IMR-90 (cell line): ENCODE measurements around the gene RIPK1. TPM values are rescaled to one million over a fixed set of nuclear protein-coding genes. Genes with fewer than 3 reads are reported as not detected.

ENCODE experiments used
- ATAC-seq: fragments of 200-7000 bp; cut with Tn5 transposase; 2 replicates; pipeline ENCODE4 v1.9.1; 2020; ENCODE audit warnings: low read depth, mild to moderate bottlenecking, moderate library complexity
- BruUV-seq: library from RNA; stranded (reverse); fragments of 400-500 nt; replicated peaks from 2 replicates; lab custom pipeline; 2021; lab: Mats Ljungman, UMichigan
- CTCF ChIA-PET: fragments of 300-600 bp; formaldehyde crosslinking; extraction: SDS; loops from one replicate; lab custom pipeline; 2021; ENCODE audit warnings: antibody characterized with exemption; lab: Yijun Ruan, JAX
- POLR2A ChIA-PET: fragments of 300-600 bp; sonication (Branson Sonifier 250); formaldehyde crosslinking; loops from one replicate; lab custom pipeline; 2022; ENCODE audit warnings: antibody characterized with exemption; ENCODE audit not compliant: unreplicated experiment; lab: Charles Lee
- DNase-seq: peaks from one replicate; pipeline ENCODE4 v3.0.0; 2013
- H2AFZ ChIP-seq: replicated peaks from 2 replicates; pipeline ENCODE3; 2013; ENCODE audit warnings: low read length, mild to moderate bottlenecking; ENCODE audit not compliant: poor library complexity
- H2AK5ac ChIP-seq: 2 replicates; pipeline ENCODE4 v1.6.1; 2013; ENCODE audit warnings: low read depth, low read length, inconsistent platforms
- H2AK9ac ChIP-seq: replicated peaks from 2 replicates; pipeline ENCODE3; 2013; ENCODE audit warnings: mild to moderate bottlenecking, low read depth, low read length, moderate library complexity; ENCODE audit not compliant: poor library complexity
- H2BK120ac ChIP-seq: 2 replicates; pipeline ENCODE4 v1.6.1; 2013; ENCODE audit warnings: low read depth, low read length, inconsistent platforms
- H2BK15ac ChIP-seq: 3 replicates; pipeline ENCODE4 v1.6.1; 2013; ENCODE audit warnings: low read depth, low read length, inconsistent platforms
- H2BK20ac ChIP-seq: 2 replicates; pipeline ENCODE4 v1.6.1; 2013; ENCODE audit warnings: low read depth, mild to moderate bottlenecking, inconsistent platforms, low read length, moderate library complexity
- H2BK5ac ChIP-seq: 2 replicates; pipeline ENCODE4 v1.6.1; 2013; ENCODE audit warnings: mild to moderate bottlenecking, low read depth, low read length, inconsistent platforms; ENCODE audit not compliant: poor library complexity, severe bottlenecking
- H3K14ac ChIP-seq: replicated peaks from 2 replicates; pipeline ENCODE4 v1.6.1; 2013; ENCODE audit warnings: low read depth, low read length, inconsistent platforms
- H3K18ac ChIP-seq: 2 replicates; pipeline ENCODE4 v1.6.1; 2013; ENCODE audit warnings: low read depth, low read length, control low read depth
- H3K23ac ChIP-seq: 2 replicates; pipeline ENCODE4 v1.6.1; 2013; ENCODE audit warnings: low read depth, low read length, inconsistent platforms
- H3K27ac ChIP-seq: 2 replicates; pipeline ENCODE4 v1.5.1; 2013; ENCODE audit warnings: mild to moderate bottlenecking, control low read depth, low read length; ENCODE audit not compliant: insufficient read depth
- H3K27me3 ChIP-seq: 2 replicates; pipeline ENCODE4 v1.6.1; 2013; ENCODE audit warnings: low read length; ENCODE audit not compliant: control insufficient read depth, insufficient read depth
- H3K36me3 ChIP-seq: 2 replicates; pipeline ENCODE4 v1.6.1; 2013; ENCODE audit warnings: low read length, mixed read lengths; ENCODE audit not compliant: control insufficient read depth, insufficient read depth
- H3K4ac ChIP-seq: 2 replicates; pipeline ENCODE4 v1.6.1; 2013; ENCODE audit warnings: low read depth, low read length, inconsistent platforms
- H3K4me1 ChIP-seq: 2 replicates; pipeline ENCODE4 v1.6.1; 2013; ENCODE audit warnings: low read length, mixed read lengths; ENCODE audit not compliant: control insufficient read depth, insufficient read depth
- H3K4me2 ChIP-seq: 2 replicates; pipeline ENCODE4 v1.6.1; 2013; ENCODE audit warnings: low read depth, mild to moderate bottlenecking, control low read depth, low read length, moderate library complexity
- H3K4me3 ChIP-seq: 2 replicates; pipeline ENCODE4 v1.5.1; 2013; ENCODE audit warnings: low read depth, mild to moderate bottlenecking, control low read depth, low read length, moderate library complexity; ENCODE audit not compliant: insufficient read depth
- H3K56ac ChIP-seq: 2 replicates; pipeline ENCODE4 v1.6.1; 2013; ENCODE audit warnings: low read length, inconsistent platforms; ENCODE audit not compliant: insufficient read depth; ENCODE audit errors: extremely low read depth
- H3K79me1 ChIP-seq, 2 experiments: 2 replicates each; pipeline ENCODE4 v1.6.1; 2013; ENCODE audit warnings: low read length in 2 of 2, inconsistent platforms in 1 of 2, low read depth in 1 of 2
- H3K9ac ChIP-seq: 2 replicates; pipeline ENCODE4 v1.6.1; 2013; ENCODE audit warnings: low read depth, low read length, control low read depth
- H3K9me1 ChIP-seq: 2 replicates; pipeline ENCODE4 v1.6.1; 2013; ENCODE audit warnings: low read length, inconsistent platforms; ENCODE audit not compliant: insufficient read depth
- H3K9me3 ChIP-seq: 2 replicates; pipeline ENCODE4 v1.6.1; 2013; ENCODE audit warnings: low read length; ENCODE audit not compliant: control insufficient read depth, insufficient read depth
- H4K20me1 ChIP-seq: 2 replicates; pipeline ENCODE4 v1.6.1; 2013; ENCODE audit warnings: low read length, inconsistent platforms; ENCODE audit not compliant: insufficient read depth
- H4K5ac ChIP-seq: 2 replicates; pipeline ENCODE4 v1.6.1; 2013; ENCODE audit warnings: mild to moderate bottlenecking, low read depth, low read length, control low read depth
- H4K8ac ChIP-seq, 2 experiments: 2 replicates each; pipeline ENCODE4 v1.6.1; 2013; ENCODE audit warnings: low read depth in 2 of 2, low read length in 2 of 2, control low read depth in 1 of 2, inconsistent platforms in 1 of 2
- H4K91ac ChIP-seq: 2 replicates; pipeline ENCODE4 v1.6.1; 2013; ENCODE audit warnings: low read depth, low read length, inconsistent platforms; ENCODE audit not compliant: insufficient read depth
- RAD21 ChIP-seq: IDR thresholded peaks from 2 replicates; pipeline ENCODE4 v1.6.1; 2012; ENCODE audit warnings: low read length, improper control_type of control experiment
- SMC3 ChIP-seq: fragments of 150-350 bp; IDR thresholded peaks from 2 replicates; pipeline ENCODE4 v1.6.1; 2016; ENCODE audit warnings: low read depth, mild to moderate bottlenecking, antibody characterized with exemption, low read length, moderate library complexity
- WGBS, 2 experiments: methylation state at CpG; one replicate each; pipeline versions ENCODE4 v1.1.5 to v1.1.7; 2013; ENCODE audit warnings: missing lambda C conversion rate in 2 of 2; ENCODE audit not compliant: insufficient read length in 1 of 2; ENCODE audit errors: extremely low coverage in 2 of 2; 5-methylcytosine and 5-hydroxymethylcytosine counted together
- dilution Hi-C: fragments of 300-500 bp; cut with HindIII; formaldehyde crosslinking; loops from one replicate; pipeline ENCODE4 v1.14.3; 2018; ENCODE audit warnings: low sequenced_read_pairs; ENCODE audit not compliant: unreplicated experiment
- in situ Hi-C: fragments of 300-500 bp; cut with MboI; formaldehyde crosslinking; loops from 3 replicates; pipeline ENCODE4 v1.14.3; 2019; ENCODE audit warnings: low sequenced_read_pairs, inconsistent platforms, mixed read lengths
- intact Hi-C: fragments of 100-400 bp; cut with micrococcal nuclease; formaldehyde crosslinking; loops from 2 replicates; pipeline ENCODE4 v1.10.0; 2022
- polyA plus RNA-seq, 3 experiments: library from polyadenylated mRNA; depleted of rRNA; stranded (reverse); fragments of >200 nt; gene quantifications; 2 replicates each; pipeline ENCODE4 v1.2.3, GENCODE V29; 2012; ENCODE audit warnings: low replicate concordance in 1 of 3
- total RNA-seq: library from RNA; depleted of rRNA; stranded (reverse); fragments of >200 nt; gene quantifications from 2 replicates; pipeline ENCODE4 v1.2.3, GENCODE V29; 2012
- TF ChIP-seq, protein P1 (sequence below): conservative IDR thresholded peaks from 2 replicates; pipeline ENCODE4 v1.5.1; 2012; ENCODE audit warnings: mild to moderate bottlenecking, low read depth, low read length, improper control_type of control experiment

Gene RIPK1
- total and polyA plus RNA-seq, 2 of the 4 experiments (the other 2 are of a cell fraction) = 12.6 to 25.6 TPM

DNA sequence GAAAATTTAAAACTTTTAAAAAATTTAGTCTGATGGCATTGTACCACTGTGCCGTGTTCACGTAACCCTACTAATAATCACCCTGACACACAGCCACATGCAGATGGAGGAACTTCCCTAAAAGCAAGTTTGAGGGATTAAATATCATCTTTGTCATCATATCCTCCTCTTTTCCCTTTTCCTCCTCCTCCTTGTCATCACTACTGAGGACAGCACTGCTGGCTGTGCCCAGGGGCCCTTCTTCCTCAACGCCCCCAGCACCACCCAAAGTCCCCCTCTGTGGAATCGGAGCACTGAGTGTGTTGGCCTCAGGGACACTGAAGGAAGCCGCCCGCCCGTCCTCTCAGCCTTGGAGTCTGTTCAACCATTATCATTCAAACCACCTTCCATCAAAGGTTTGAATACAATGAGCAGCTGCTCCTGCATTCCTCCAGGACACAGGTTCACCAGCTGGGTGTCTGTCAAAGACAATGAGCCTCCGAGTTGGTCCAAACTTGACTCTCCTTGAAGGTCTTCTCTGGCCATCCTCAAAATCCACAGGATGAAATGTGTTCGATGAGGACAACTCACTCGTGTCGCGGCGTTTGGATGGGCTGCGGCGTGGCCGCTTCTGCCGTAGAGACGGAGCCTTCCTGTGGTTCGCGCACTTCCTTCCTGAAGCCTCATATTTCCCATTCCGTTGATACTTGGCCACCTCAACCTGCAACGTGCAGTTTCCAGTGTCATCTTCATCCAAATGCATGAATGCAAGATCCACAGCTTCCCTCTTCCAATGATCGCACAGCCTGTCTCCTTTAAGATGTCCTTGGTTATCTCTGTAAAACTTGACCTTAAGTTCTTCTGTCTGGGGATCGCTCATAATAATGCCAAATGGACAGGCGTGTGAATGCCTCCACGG lies 45.3 kb upstream of the RIPK1 start:
- CTCF ChIA-PET = interaction anchor here (1.1 kb wide), 1 partner anchor 21 kb away, joined by 3 read pairs; no protein-coding TSS in a partner anchor
- Histone ChIP-seq H3K4me2 (peak overlapping the region; percentile 33), H2BK20ac (peak overlapping the region; percentile 79), H3K56ac (peak overlapping the region; percentile 35), H2BK120ac (peak overlapping the region; percentile 83), H2AK5ac (peak overlapping the region; percentile 68), H3K27me3 (no peaks in the 10 kb centered on the region), H3K4me3 (peak overlapping the region; percentile 31), H4K5ac (peak overlapping the region; percentile 83), H2AFZ (peak overlapping the region; percentile 96), H3K27ac (peak overlapping the region; percentile 68), H3K23ac (peak overlapping the region; percentile 91), H3K14ac (peak overlapping the region; percentile 75), H3K4ac (peak overlapping the region; percentile 99), H4K8ac (peak overlapping the region; percentile 97 to 100), H3K18ac (peak overlapping the region; percentile 50), H3K9me1 (peaks cover 7% of the 10 kb centered on the region; the same call in 1 of the 2 replicates), H3K4me1 (peaks cover 12% of the 10 kb centered on the region), H3K9ac (peak overlapping the region; percentile 32), H3K9me3 (no peaks in the 10 kb centered on the region), H3K79me1 (peaks cover 16 to 26% of the 10 kb centered on the region in 2 experiments), H2BK5ac (peak overlapping the region; percentile 73), H2BK15ac (peak overlapping the region; percentile 52), H4K20me1 (no peaks in the 10 kb centered on the region), H4K91ac (peak overlapping the region; percentile 89), H2AK9ac (peak overlapping the region; percentile 94), H3K36me3 (no peaks in the 10 kb centered on the region)
- in situ Hi-C loops = no loop called here
- BruUV-seq = no TSS peak
- intact Hi-C loops = no loop called here
- ATAC-seq (no peak), DNase-seq (no peak)
- dilution Hi-C loops = no loop called here
- POLR2A ChIA-PET = no interaction called here
- WGBS, 2 experiments = 90% methylated on average over 16 of the region's 26 CpGs; no CpG with 5 or more reads in 1 of the 2 experiments
- TF ChIP-seq SMC3 (no peak), RAD21 (no peak)
- TF ChIP-seq, protein P1, sequence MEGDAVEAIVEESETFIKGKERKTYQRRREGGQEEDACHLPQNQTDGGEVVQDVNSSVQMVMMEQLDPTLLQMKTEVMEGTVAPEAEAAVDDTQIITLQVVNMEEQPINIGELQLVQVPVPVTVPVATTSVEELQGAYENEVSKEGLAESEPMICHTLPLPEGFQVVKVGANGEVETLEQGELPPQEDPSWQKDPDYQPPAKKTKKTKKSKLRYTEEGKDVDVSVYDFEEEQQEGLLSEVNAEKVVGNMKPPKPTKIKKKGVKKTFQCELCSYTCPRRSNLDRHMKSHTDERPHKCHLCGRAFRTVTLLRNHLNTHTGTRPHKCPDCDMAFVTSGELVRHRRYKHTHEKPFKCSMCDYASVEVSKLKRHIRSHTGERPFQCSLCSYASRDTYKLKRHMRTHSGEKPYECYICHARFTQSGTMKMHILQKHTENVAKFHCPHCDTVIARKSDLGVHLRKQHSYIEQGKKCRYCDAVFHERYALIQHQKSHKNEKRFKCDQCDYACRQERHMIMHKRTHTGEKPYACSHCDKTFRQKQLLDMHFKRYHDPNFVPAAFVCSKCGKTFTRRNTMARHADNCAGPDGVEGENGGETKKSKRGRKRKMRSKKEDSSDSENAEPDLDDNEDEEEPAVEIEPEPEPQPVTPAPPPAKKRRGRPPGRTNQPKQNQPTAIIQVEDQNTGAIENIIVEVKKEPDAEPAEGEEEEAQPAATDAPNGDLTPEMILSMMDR = no peak
